Parathyroid adenoma (tissue), 2 donors: ENCODE results near the gene FAS.

Source experiments
- H2AFZ ChIP-seq: fragments of 300-600 bp; sonication (generic); one replicate; pipeline ENCODE4 v1.7.0; 2017; ENCODE audit warnings: antibody characterized with exemption, mild to moderate bottlenecking
- H3K27ac ChIP-seq: fragments of 300-600 bp; sonication (generic); one replicate; pipeline ENCODE4 v1.7.0; 2017
- H3K27me3 ChIP-seq: fragments of 300-600 bp; sonication (generic); one replicate; pipeline ENCODE4 v1.7.0; 2017; ENCODE audit warnings: low read length; ENCODE audit not compliant: control insufficient read depth, insufficient read depth
- H3K36me3 ChIP-seq: fragments of 300-600 bp; sonication (generic); one replicate; pipeline ENCODE4 v1.7.0; 2017; ENCODE audit warnings: low read length; ENCODE audit not compliant: control insufficient read depth, insufficient read depth
- H3K4me1 ChIP-seq: fragments of 300-600 bp; sonication (generic); one replicate; pipeline ENCODE4 v1.7.0; 2017; ENCODE audit warnings: control low read depth
- H3K4me2 ChIP-seq: fragments of 300-600 bp; sonication (generic); one replicate; pipeline ENCODE4 v1.7.0; 2017; ENCODE audit warnings: low read length
- H3K4me3 ChIP-seq: fragments of 300-600 bp; sonication (generic); one replicate; pipeline ENCODE4 v1.7.0; 2017; ENCODE audit warnings: low read depth, low read length
- H3K79me2 ChIP-seq: fragments of 300-600 bp; sonication (generic); one replicate; pipeline ENCODE4 v1.7.0; 2017; ENCODE audit warnings: control low read depth
- H3K9ac ChIP-seq: fragments of 300-600 bp; sonication (generic); one replicate; pipeline ENCODE4 v1.7.0; 2017; ENCODE audit warnings: mild to moderate bottlenecking
- H3K9me3 ChIP-seq: fragments of 300-600 bp; sonication (generic); one replicate; pipeline ENCODE4 v1.7.0; 2017; ENCODE audit warnings: low read length; ENCODE audit not compliant: control insufficient read depth
- CTCF ChIP-seq: fragments of 300-600 bp; sonication (generic); IDR thresholded peaks from one replicate; pipeline ENCODE4 v1.7.0; 2017; ENCODE audit warnings: antibody characterized with exemption, mild to moderate bottlenecking
- donor health status: primary hyperparathyroidism.

The FAS gene

GRCh38 chr10:88960802-88961201 is 29.8 kb upstream of the FAS start:
- H3K79me2 ChIP-seq, result no peaks in the 10 kb centered on the region
- no peak overlapping the region for H3K4me3 ChIP-seq
- H3K27me3 ChIP-seq, result no peaks in the 10 kb centered on the region
- H2AFZ ChIP-seq, result no peak overlapping the region
- no peak overlapping the region for H3K4me2 ChIP-seq
- no peak for TF ChIP-seq CTCF
- H3K4me1 ChIP-seq, result no peaks in the 10 kb centered on the region
- H3K36me3 ChIP-seq, result no peaks in the 10 kb centered on the region
- no peaks in the 10 kb centered on the region for H3K9me3 ChIP-seq
- no peak overlapping the region for H3K9ac ChIP-seq
- no peak overlapping the region for H3K27ac ChIP-seq

DNA sequence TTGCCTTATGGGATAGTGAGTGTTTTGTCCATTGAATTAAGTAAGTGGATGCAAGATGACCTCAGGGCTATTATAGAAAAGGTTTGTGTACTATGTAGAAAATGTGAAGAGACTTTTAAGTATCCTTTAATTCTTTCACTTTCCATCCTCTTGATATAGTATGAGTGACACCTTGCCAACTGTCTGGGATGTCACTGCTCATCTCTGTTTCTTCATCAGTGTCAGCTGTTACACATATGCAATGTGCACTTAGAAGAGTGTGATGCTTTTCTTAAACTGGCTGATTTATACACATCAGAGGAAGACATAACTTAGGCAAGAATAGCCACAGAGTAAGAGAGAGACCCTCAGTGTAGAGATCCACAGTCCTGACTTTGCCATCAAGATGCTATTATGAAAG is 29.3 kb upstream of the FAS start:
- H2AFZ ChIP-seq, result no peak overlapping the region

DNA sequence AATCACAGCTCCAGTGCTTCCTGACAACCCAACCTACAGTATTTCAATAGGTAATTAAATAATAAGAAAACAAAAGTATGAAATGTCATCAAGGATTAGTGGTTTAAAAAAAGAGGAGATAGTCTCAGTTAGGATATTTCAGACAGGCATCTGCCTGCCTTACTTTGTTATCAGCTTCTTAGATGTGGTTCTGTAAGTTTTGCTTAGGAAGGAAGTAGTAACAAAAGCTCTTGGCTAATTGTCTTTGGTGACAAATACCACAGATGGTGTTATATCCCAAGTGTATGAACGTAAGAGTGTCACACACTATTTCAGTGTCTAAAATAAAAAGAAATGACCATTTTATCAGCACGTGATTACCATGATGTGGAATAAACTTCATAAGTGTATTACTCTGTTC is 28.3 kb upstream of the FAS start:
- H3K4me3 ChIP-seq, result no peak overlapping the region
- no peaks in the 10 kb centered on the region for H3K27me3 ChIP-seq
- H3K9ac ChIP-seq, result no peak overlapping the region
- no peak overlapping the region for H2AFZ ChIP-seq
- no peaks in the 10 kb centered on the region for H3K4me1 ChIP-seq
- no peak overlapping the region for H3K27ac ChIP-seq
- no peaks in the 10 kb centered on the region for H3K36me3 ChIP-seq
- no peaks in the 10 kb centered on the region for H3K9me3 ChIP-seq
- TF ChIP-seq CTCF, result no peak
- H3K79me2 ChIP-seq, result no peaks in the 10 kb centered on the region
- no peak overlapping the region for H3K4me2 ChIP-seq

More for the DNA sequence above, 29.3 kb upstream of the FAS start:
- TF ChIP-seq CTCF, result no peak
- Histone ChIP-seq H3K27me3 (no peaks in the 10 kb centered on the region), H3K79me2 (no peaks in the 10 kb centered on the region), H3K4me3 (no peak overlapping the region), H3K9me3 (no peaks in the 10 kb centered on the region), H3K4me1 (no peaks in the 10 kb centered on the region), H3K27ac (no peak overlapping the region), H3K9ac (no peak overlapping the region), H3K4me2 (no peak overlapping the region), H3K36me3 (no peaks in the 10 kb centered on the region)

DNA sequence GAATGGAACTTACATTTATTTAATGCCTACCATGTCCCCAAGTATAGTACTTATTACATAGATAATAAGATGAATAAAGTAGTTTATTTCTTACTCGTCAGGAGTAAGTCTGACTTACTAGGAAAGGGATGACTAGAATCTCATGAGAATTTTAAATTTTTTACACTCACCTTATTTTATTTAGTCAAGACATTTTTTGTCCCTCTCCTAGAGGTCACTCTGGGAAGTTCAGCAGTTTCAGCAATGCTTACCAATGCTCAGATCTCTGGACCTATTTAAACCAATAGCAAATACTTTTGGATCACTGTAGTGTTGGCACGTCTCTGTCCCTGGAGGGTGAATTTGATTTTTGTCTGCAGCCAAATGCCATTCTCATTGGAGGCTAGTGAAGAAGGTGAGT is 27.3 kb upstream of the FAS start:
- Histone ChIP-seq H3K36me3 (no peaks in the 10 kb centered on the region), H3K27me3 (no peaks in the 10 kb centered on the region), H3K27ac (no peak overlapping the region), H3K4me1 (no peaks in the 10 kb centered on the region), H3K4me3 (no peak overlapping the region), H3K4me2 (no peak overlapping the region), H3K79me2 (no peaks in the 10 kb centered on the region), H3K9ac (no peak overlapping the region), H3K9me3 (no peaks in the 10 kb centered on the region), H2AFZ (no peak overlapping the region)
- TF ChIP-seq CTCF, result no peak

GRCh38 chr10:88964360-88964759 is 26.2 kb upstream of the FAS start:
- H3K27me3 ChIP-seq, result no peaks in the 10 kb centered on the region
- no peak overlapping the region for H2AFZ ChIP-seq
- H3K4me1 ChIP-seq, result no peaks in the 10 kb centered on the region
- H3K9me3 ChIP-seq, result no peaks in the 10 kb centered on the region
- no peak overlapping the region for H3K4me3 ChIP-seq
- no peak overlapping the region for H3K9ac ChIP-seq
- H3K27ac ChIP-seq, result no peak overlapping the region
- no peaks in the 10 kb centered on the region for H3K36me3 ChIP-seq
- TF ChIP-seq CTCF, result no peak
- no peaks in the 10 kb centered on the region for H3K79me2 ChIP-seq
- H3K4me2 ChIP-seq, result no peak overlapping the region
